ENCODE results near the gene PRKG1. TPM values are rescaled to one million over a fixed set of nuclear protein-coding genes. Genes with fewer than 3 reads are reported as not detected.

PRKG1 gene
- total RNA-seq, 1 experiment from 2014 or later = 10.4 TPM

DNA sequence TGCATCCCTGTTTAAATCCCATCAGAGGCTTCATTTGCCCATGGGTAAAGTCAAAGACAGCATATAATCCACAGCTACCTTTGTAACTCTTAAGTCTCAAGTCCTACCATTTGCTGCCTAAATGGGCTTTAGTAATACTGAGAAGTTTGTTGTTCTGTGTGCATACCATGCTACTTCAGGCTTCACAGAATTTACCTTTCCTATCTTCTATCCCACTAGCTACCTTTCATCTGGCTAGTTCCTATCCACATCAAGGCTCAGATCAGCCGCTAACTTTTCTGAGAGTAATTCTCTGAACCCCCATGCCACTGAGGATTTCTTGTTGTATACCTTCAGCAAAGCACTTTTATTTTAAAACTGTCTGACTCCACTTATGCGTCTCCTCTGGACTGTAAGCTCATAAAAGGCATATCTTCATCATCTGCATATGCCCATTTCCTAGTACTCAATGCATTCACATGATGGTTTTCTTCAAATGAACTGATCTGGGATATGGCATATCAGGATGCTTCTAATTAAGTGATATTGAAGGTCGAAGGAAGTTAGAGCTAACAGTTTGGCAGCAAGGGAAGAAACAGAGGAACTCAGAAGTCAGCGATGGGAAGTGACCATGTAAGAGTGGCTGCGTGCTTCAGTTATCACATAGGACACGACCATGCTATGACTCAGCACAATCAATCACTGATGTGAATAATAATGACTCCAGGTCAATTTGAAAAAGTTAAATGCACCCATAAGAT, 955.9 kb downstream of the PRKG1 start:
- Histone ChIP-seq H3K9me3 (ENCODE audit: control insufficient read depth, low read depth, low read length) (no peaks in the 10 kb centered on the region), H3K56ac (ENCODE audit: insufficient read length, low read depth, low read length) (no peak overlapping the region), H3K4ac (ENCODE audit: low read depth, low read length) (no peak overlapping the region), H3K4me1 (ENCODE audit: insufficient read depth, low read length) (peaks cover 2% of the 10 kb centered on the region; the same call in 1 of the 2 replicates), H3K79me1 (ENCODE audit: insufficient read depth, low read depth, low read length, poor library complexity, severe bottlenecking) (no peaks in the 10 kb centered on the region), H2BK20ac (ENCODE audit: low read depth, low read length, poor library complexity, severe bottlenecking) (no peak overlapping the region), H3K23ac (ENCODE audit: insufficient read length, low read depth, low read length) (no peak overlapping the region), H3K4me2 (ENCODE audit: insufficient read depth, insufficient read length, low read length) (no peak overlapping the region), H3T11ph (ENCODE audit: low read length) (no peak overlapping the region), H3K79me2 (ENCODE audit: insufficient read depth, low read length) (no peaks in the 10 kb centered on the region; the same call in 1 of the 2 replicates), H3K27me3 (ENCODE audit: insufficient read depth, low read length) (no peaks in the 10 kb centered on the region), H2AK5ac (ENCODE audit: insufficient read length, low read length) (no peak overlapping the region), H3K9ac (ENCODE audit: extremely low read depth, insufficient read length, low read length) (no peak overlapping the region), H3K18ac (ENCODE audit: insufficient read length, low read depth, low read length) (no peak overlapping the region), H4K8ac (replicated peaks; ENCODE audit: insufficient read length, low read depth, low read length) (no peak overlapping the region), H2BK5ac (ENCODE audit: insufficient read length, low read length) (no peak overlapping the region), H4K5ac (ENCODE audit: insufficient read length, low read depth, low read length) (no peak overlapping the region), H3K27ac (ENCODE audit: insufficient read length, low read depth, low read length) (peak overlapping the region; percentile 63), H2BK12ac (ENCODE audit: insufficient read length, low read depth, low read length) (no peak overlapping the region), H2BK120ac (ENCODE audit: low read depth, low read length, poor library complexity, severe bottlenecking) (no peak overlapping the region), H2AFZ (ENCODE audit: low read length) (no peak overlapping the region), H3K23me2 (ENCODE audit: insufficient read length, low read depth, low read length, poor library complexity, severe bottlenecking) (no peaks in the 10 kb centered on the region), H3K14ac (ENCODE audit: insufficient read depth, low read length) (no peak overlapping the region), H2BK15ac (ENCODE audit: low read depth, low read length) (no peak overlapping the region), H4K20me1 (ENCODE audit: control insufficient read depth, insufficient read depth, insufficient read length) (no peaks in the 10 kb centered on the region), H4K91ac (ENCODE audit: insufficient read length, low read depth, low read length) (no peak overlapping the region)
- DNase-seq = no peak
- Mint-ChIP-seq H3K4me3 (0 out of 5 replicates have a peak overlapping the region, but pooled peaks of 1 of the 2 experiments have one; percentile 37), H3K4me1 (peaks cover 44 to 48% of the 10 kb centered on the region in 2 experiments), H3K36me3 (ENCODE audit: insufficient read depth in 1 of 3, low read depth in 3 of 3) (peaks cover 63 to 88% (median 81%) of the 10 kb centered on the region in 3 experiments), H3K9me3 (peaks cover 18 to 23% of the 10 kb centered on the region in 2 experiments), H3K27me3 (ENCODE audit: low read depth) (no peaks in the 10 kb centered on the region; the same call in none of the 2 replicates), H3K27ac (peak overlapping the region in 2 of 3 experiments; percentile 15 to 81; a peak in 4 of 7 replicates)
- whole genome bisulfite sequencing (ENCODE audit: extremely low coverage, insufficient read length, low lambda C conversion rate) = no CpG with 5 or more reads among the region's 6 CpGs
- TF ChIP-seq, protein P1, sequence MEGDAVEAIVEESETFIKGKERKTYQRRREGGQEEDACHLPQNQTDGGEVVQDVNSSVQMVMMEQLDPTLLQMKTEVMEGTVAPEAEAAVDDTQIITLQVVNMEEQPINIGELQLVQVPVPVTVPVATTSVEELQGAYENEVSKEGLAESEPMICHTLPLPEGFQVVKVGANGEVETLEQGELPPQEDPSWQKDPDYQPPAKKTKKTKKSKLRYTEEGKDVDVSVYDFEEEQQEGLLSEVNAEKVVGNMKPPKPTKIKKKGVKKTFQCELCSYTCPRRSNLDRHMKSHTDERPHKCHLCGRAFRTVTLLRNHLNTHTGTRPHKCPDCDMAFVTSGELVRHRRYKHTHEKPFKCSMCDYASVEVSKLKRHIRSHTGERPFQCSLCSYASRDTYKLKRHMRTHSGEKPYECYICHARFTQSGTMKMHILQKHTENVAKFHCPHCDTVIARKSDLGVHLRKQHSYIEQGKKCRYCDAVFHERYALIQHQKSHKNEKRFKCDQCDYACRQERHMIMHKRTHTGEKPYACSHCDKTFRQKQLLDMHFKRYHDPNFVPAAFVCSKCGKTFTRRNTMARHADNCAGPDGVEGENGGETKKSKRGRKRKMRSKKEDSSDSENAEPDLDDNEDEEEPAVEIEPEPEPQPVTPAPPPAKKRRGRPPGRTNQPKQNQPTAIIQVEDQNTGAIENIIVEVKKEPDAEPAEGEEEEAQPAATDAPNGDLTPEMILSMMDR (conservative IDR thresholded peaks at IDR 0.05) = no peak

Measured in H9 (cell line).